Stomach (tissue), 9 donors: Measurements from ENCODE around the gene TMEM91. TPM values are rescaled to one million over a fixed set of nuclear protein-coding genes. Genes with fewer than 3 reads are reported as not detected.

Experiments used
- DNase-seq, 2 donors: peaks; one replicate each; pipeline versions ENCODE4 v3.0.0 to v3.0.0-alpha.2; 2013 to 2019
- H3K27ac ChIP-seq, 5 donors: fragments of 200-600 bp in 4 of 5; sonication (generic) in 4 of 5; one replicate each; pipeline ENCODE4 v1.5.1; 2013 to 2019; ENCODE audit warnings: mild to moderate bottlenecking in 1 of 5, moderate library complexity in 1 of 5
- H3K27me3 ChIP-seq, 3 donors: fragments of 200-600 bp; sonication (generic); one replicate each; pipeline ENCODE4 v1.5.1; 2017 to 2019; ENCODE audit warnings: mixed run types in 1 of 3
- H3K36me3 ChIP-seq, 4 donors: fragments of 200-600 bp; sonication (generic); 1 replicate in 3 of 4; 2 replicates in 1 of 4; pipeline ENCODE4 v1.5.1; 2016 to 2019
- H3K4me1 ChIP-seq, 4 donors: fragments of 200-600 bp; sonication (generic); one replicate each; pipeline ENCODE4 v1.5.1; 2016 to 2019
- H3K4me3 ChIP-seq, 4 donors: fragments of 200-600 bp; sonication (generic) in 3 of 4; one replicate each; pipeline ENCODE4 v1.5.1; 2016 to 2019; ENCODE audit warnings: mild to moderate bottlenecking in 1 of 4
- H3K9me3 ChIP-seq, 4 donors: fragments of 200-600 bp; sonication (generic); one replicate each; pipeline ENCODE4 v1.5.1; 2016 to 2019
- EP300 ChIP-seq: sonication (generic); formaldehyde crosslinking; IDR thresholded peaks from one replicate; pipeline ENCODE4 v1.6.1; 2017; ENCODE audit warnings: antibody characterized with exemption
- POLR2A ChIP-seq, 4 donors: fragments of 450-650 bp; IDR thresholded peaks; one replicate each; pipeline ENCODE4 v1.6.1; 2016; ENCODE audit warnings: antibody characterized with exemption in 4 of 4, control low read depth in 2 of 4, mild to moderate bottlenecking in 1 of 4, moderate library complexity in 1 of 4
- POLR2AphosphoS5 ChIP-seq, 3 donors: sonication (generic); formaldehyde crosslinking; IDR thresholded peaks; one replicate each; pipeline ENCODE4 v1.6.1; 2016; ENCODE audit warnings: antibody characterized with exemption in 3 of 3
- WGBS, 5 donors: extraction: QIAGEN DNeasy Blood & Tissue Kit in 3 of 5; methylation state at CpG; one replicate each; pipeline versions ENCODE4 v1.1.5 to v1.1.7; 2013 to 2018; 5-methylcytosine and 5-hydroxymethylcytosine counted together
- intact Hi-C: fragments of 100-400 bp; cut with DNase I; formaldehyde crosslinking; loops from one replicate; pipeline ENCODE4 v1.15.1; 2023; ENCODE audit warnings: low total_unique reads
- polyA plus RNA-seq, 3 donors: library from polyadenylated mRNA; stranded (reverse); fragments of 200-250 nt; gene quantifications; one replicate each; pipeline ENCODE4 v1.2.3, GENCODE V29; 2013
- total RNA-seq, 5 donors: library from RNA; depleted of rRNA; stranded (reverse); fragments of >200 nt; gene quantifications; one replicate each; pipeline versions ENCODE4 v1.1.0 to v1.2.3, GENCODE V29; 2014 to 2016
- TF ChIP-seq, protein P1 (sequence below), 7 experiments: fragments of 450-650 bp in 4 of 7; fragments of 200-600 bp in 3 of 7; sonication (generic) in 3 of 7; IDR thresholded peaks; one replicate each; pipeline ENCODE4 v1.5.1; 2016 to 2019; ENCODE audit warnings: antibody characterized with exemption in 7 of 7, control low read depth in 2 of 7, mild to moderate bottlenecking in 1 of 7
- donor health status: healthy with polysubstance abuse.
- donor health status: Bipolar disorder and iron deficiency.
- donor health status: healthy.

Gene TMEM91
- total and polyA plus RNA-seq, 8 donors: 2.3 to 76.3 (median 18.6) TPM

DNA sequence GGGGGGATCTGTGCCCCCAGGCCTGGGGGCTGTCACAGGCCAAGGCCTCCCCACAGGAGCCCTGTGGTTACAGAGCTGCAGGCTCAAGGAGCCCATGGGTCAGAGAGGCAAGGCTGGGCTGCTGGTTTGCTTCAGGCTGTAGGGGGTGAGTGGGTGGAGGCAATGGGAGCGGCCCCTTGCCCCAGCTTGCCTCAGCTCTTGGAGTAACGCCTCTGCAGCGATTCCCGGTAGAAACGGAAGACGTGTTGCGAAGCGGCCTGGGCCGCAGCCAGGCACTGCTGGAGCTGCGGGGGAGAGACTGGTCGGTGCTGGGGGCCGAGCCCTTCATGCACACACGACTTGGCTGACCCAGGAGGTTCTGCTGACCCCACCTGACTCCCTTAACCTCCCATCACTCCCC is 10.1 kb downstream of the TMEM91 start:
- DNase-seq: no peak
- H3K36me3 ChIP-seq: peaks cover 12 to 95% (median 92%) of the 10 kb centered on the region in 4 donors
- 82 to 93% (median 88%) methylated on average over 13 of the region's 13 CpGs for WGBS, 5 donors

DNA sequence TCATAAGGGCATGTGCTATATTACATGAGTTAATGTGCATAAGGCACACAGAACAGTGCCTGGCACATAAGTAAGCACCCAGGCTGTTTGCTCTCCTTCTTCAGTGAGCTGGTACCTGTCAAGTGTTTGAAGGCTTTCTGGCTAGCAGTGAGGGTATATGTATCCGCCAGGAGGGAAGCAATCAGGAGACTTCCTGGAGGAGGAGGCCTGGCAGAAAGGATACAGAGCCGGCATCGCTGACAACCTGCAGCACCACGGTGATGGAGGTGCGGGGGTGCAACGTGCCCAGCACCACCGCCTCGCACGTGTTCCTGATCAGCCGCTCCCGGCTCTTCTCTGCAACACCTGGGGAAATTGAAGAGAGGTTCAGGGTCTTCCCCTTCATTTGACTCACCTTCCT is 15.3 kb downstream of the TMEM91 start:
- no peak for DNase-seq
- H3K4me1 ChIP-seq: peaks cover 0 to 16% (median 14%) of the 10 kb centered on the region in 4 donors
- WGBS, 5 donors: 86 to 95% (median 90%) methylated on average over 10 to 11 of the region's 11 CpGs
- no peak overlapping the region for H3K4me3 ChIP-seq
- H3K27me3 ChIP-seq: no peaks in the 10 kb centered on the region
- TF ChIP-seq POLR2AphosphoS5 (IDR thresholded peaks at IDR 0.05) (no peak), POLR2A (IDR thresholded peaks at IDR 0.05) (no peak), EP300 (no peak)
- TF ChIP-seq, protein P1, sequence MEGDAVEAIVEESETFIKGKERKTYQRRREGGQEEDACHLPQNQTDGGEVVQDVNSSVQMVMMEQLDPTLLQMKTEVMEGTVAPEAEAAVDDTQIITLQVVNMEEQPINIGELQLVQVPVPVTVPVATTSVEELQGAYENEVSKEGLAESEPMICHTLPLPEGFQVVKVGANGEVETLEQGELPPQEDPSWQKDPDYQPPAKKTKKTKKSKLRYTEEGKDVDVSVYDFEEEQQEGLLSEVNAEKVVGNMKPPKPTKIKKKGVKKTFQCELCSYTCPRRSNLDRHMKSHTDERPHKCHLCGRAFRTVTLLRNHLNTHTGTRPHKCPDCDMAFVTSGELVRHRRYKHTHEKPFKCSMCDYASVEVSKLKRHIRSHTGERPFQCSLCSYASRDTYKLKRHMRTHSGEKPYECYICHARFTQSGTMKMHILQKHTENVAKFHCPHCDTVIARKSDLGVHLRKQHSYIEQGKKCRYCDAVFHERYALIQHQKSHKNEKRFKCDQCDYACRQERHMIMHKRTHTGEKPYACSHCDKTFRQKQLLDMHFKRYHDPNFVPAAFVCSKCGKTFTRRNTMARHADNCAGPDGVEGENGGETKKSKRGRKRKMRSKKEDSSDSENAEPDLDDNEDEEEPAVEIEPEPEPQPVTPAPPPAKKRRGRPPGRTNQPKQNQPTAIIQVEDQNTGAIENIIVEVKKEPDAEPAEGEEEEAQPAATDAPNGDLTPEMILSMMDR (IDR thresholded peaks at IDR 0.05): no peak
- H3K9me3 ChIP-seq: no peaks in the 10 kb centered on the region
- peaks cover 21 to 63% (median 59%) of the 10 kb centered on the region in 4 donors for H3K36me3 ChIP-seq
- no peak overlapping the region for H3K27ac ChIP-seq
- intact Hi-C loops: no loop called here

More for the DNA sequence above, 10.1 kb downstream of the TMEM91 start:
- intact Hi-C loops: no loop called here
- no peaks in the 10 kb centered on the region for H3K4me1 ChIP-seq
- TF ChIP-seq, protein P1 (IDR thresholded peaks at IDR 0.05): no peak
- TF ChIP-seq POLR2A (IDR thresholded peaks at IDR 0.05) (no peak), EP300 (no peak), POLR2AphosphoS5 (IDR thresholded peaks at IDR 0.05) (no peak)
- H3K9me3 ChIP-seq: no peaks in the 10 kb centered on the region
- no peak overlapping the region for H3K27ac ChIP-seq
- no peaks in the 10 kb centered on the region for H3K27me3 ChIP-seq
- no peak overlapping the region for H3K4me3 ChIP-seq

DNA sequence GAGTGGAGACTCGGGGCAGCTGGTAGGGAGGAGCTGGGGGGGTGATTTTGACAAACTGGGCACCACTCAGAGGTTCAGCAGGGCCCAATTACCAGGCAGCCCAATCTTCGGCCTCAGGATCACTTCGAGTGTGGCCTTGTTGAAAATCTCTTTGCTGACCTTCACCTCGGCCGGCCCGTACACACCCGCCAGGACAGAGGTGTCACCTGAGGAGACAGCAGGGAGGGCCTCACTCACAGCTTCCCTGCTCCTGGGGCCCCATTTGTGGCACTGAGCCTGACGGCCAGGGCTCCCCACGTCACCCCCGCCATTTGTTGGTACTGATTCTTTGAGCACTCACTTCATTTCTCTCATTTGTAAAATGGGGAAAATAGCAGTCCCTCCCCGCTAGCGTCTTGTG is 16.4 kb downstream of the TMEM91 start:
- WGBS, 5 donors: 84 to 90% (median 87%) methylated on average over 12 of the region's 12 CpGs
- intact Hi-C loops: no loop called here

DNA sequence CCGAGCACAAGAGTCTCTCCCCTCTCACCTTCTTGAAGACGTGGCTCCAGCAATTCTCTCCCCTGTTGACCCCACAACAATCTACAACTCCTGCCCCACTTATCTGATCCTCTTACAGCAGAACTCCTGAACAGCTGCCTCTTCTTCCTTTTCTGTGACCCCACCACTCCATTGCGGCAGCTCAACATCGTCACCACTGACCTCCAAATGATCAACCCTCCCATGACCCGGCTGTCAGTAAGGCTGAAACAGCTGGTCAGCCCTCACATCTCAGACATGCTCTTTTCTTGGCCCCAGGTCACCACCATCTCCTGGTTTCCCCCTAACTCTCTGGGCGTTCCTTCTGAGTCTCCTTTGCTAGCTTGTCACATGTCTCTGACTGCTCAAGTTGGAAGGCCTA is 19.0 kb downstream of the TMEM91 start:
- intact Hi-C loops: no loop called here
- H3K4me3 ChIP-seq: no peak overlapping the region
- DNase-seq: no peak
- H3K27ac ChIP-seq: no peak overlapping the region
- no peaks in the 10 kb centered on the region for H3K9me3 ChIP-seq
- H3K4me1 ChIP-seq: peaks cover 10 to 43% (median 35%) of the 10 kb centered on the region in 4 donors
- TF ChIP-seq POLR2AphosphoS5 (IDR thresholded peaks at IDR 0.05) (no peak), POLR2A (IDR thresholded peaks at IDR 0.05) (no peak), EP300 (no peak)
- TF ChIP-seq, protein P1 (IDR thresholded peaks at IDR 0.05): no peak
- 64 to 75% (median 67%) methylated on average over 5 to 6 of the region's 6 CpGs for WGBS, 5 donors
- no peaks in the 10 kb centered on the region for H3K27me3 ChIP-seq
- H3K36me3 ChIP-seq: peaks cover 19 to 26% (median 25%) of the 10 kb centered on the region in 4 donors

More for the DNA sequence above, 16.4 kb downstream of the TMEM91 start:
- peaks cover 0 to 20% (median 19%) of the 10 kb centered on the region in 4 donors for H3K4me1 ChIP-seq
- H3K36me3 ChIP-seq: peaks cover 21 to 52% (median 51%) of the 10 kb centered on the region in 4 donors
- H3K9me3 ChIP-seq: no peaks in the 10 kb centered on the region
- no peaks in the 10 kb centered on the region for H3K27me3 ChIP-seq
- TF ChIP-seq POLR2AphosphoS5 (IDR thresholded peaks at IDR 0.05): no peak
- TF ChIP-seq EP300: no peak
- TF ChIP-seq POLR2A (IDR thresholded peaks at IDR 0.05): no peak
- TF ChIP-seq, protein P1 (IDR thresholded peaks at IDR 0.05): no peak
- H3K4me3 ChIP-seq: no peak overlapping the region
- H3K27ac ChIP-seq: no peak overlapping the region
- DNase-seq: no peak
